Subcutaneous adipose tissue (tissue), 4 donors: Measurements from ENCODE around the gene COL6A5. TPM values are rescaled to one million over a fixed set of nuclear protein-coding genes. Genes with fewer than 3 reads are reported as not detected.

Experiments used
- total RNA-seq, 4 donors: library from RNA; depleted of rRNA; stranded (reverse); fragments of >200 nt; gene quantifications; one replicate each; pipeline ENCODE4 v1.1.0, GENCODE V29; 2016
- TF ChIP-seq, protein P1 (sequence below): fragments of 450-650 bp; IDR thresholded peaks from one replicate; pipeline ENCODE4 v1.5.1; 2016; ENCODE audit warnings: low read depth, mild to moderate bottlenecking, control low read depth, antibody characterized with exemption, moderate library complexity

Gene COL6A5, protein sequence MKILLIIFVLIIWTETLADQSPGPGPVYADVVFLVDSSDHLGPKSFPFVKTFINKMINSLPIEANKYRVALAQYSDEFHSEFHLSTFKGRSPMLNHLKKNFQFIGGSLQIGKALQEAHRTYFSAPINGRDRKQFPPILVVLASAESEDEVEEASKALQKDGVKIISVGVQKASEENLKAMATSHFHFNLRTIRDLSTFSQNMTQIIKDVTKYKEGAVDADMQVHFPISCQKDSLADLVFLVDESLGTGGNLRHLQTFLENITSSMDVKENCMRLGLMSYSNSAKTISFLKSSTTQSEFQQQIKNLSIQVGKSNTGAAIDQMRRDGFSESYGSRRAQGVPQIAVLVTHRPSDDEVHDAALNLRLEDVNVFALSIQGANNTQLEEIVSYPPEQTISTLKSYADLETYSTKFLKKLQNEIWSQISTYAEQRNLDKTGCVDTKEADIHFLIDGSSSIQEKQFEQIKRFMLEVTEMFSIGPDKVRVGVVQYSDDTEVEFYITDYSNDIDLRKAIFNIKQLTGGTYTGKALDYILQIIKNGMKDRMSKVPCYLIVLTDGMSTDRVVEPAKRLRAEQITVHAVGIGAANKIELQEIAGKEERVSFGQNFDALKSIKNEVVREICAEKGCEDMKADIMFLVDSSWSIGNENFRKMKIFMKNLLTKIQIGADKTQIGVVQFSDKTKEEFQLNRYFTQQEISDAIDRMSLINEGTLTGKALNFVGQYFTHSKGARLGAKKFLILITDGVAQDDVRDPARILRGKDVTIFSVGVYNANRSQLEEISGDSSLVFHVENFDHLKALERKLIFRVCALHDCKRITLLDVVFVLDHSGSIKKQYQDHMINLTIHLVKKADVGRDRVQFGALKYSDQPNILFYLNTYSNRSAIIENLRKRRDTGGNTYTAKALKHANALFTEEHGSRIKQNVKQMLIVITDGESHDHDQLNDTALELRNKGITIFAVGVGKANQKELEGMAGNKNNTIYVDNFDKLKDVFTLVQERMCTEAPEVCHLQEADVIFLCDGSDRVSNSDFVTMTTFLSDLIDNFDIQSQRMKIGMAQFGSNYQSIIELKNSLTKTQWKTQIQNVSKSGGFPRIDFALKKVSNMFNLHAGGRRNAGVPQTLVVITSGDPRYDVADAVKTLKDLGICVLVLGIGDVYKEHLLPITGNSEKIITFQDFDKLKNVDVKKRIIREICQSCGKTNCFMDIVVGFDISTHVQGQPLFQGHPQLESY (N-terminal part only)
- total RNA-seq, result not detected

DNA sequence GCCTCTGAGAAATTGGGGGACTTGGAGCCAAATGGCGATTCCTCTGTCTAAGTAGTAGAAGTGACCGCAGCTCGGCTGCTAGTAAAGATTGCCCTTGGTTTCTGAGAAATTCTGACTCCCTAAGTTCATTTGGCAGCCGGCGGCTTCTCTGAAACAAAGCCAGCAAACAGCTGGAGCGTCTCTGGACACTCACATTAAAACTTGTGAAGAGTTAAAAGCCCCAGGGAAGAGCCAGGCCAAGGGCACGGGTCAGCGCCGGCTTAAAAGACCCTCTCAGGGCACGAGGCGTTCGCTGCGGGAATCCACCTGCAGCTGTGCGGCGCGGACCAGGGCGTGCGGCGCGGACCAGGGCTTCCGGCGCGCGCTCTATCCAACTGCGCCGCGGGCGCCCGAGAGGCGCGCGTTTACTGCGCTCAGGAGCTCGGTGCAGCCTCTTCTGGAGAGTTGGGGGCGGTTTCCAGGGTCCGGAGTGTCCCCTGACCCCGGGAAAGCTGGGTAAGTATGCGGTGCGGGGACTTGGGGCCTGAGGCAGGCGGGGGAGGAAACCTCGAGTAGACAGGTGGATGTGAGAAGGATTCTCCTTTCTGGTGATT, at the start of gene COL6A5:
Gene COL6A5, plus strand, starts transcription at position 186 of the 593 bp plus-strand sequence. CDS start 27,967 bp downstream, outside the sequence.
- TF ChIP-seq, protein P1, sequence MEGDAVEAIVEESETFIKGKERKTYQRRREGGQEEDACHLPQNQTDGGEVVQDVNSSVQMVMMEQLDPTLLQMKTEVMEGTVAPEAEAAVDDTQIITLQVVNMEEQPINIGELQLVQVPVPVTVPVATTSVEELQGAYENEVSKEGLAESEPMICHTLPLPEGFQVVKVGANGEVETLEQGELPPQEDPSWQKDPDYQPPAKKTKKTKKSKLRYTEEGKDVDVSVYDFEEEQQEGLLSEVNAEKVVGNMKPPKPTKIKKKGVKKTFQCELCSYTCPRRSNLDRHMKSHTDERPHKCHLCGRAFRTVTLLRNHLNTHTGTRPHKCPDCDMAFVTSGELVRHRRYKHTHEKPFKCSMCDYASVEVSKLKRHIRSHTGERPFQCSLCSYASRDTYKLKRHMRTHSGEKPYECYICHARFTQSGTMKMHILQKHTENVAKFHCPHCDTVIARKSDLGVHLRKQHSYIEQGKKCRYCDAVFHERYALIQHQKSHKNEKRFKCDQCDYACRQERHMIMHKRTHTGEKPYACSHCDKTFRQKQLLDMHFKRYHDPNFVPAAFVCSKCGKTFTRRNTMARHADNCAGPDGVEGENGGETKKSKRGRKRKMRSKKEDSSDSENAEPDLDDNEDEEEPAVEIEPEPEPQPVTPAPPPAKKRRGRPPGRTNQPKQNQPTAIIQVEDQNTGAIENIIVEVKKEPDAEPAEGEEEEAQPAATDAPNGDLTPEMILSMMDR, result no peak

DNA sequence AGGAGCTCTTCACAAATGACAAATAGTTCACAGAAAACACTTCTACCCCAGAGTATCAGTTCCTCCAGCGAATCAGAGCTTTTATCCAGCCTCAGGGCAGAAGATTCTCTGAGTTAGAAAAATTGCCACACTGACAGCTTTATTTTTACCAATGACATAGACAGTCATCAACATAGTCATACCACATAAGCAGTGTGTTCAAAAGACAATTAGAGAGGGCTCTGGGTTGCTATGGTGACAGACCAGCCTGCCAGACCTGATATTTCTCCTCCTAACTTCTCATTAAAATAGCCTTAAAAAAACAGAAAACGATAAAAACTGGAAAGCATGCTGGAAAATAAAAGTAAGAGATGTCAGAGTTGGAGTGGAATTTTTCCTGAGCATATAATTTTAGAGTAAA, 45.9 kb upstream of the COL6A5 start:
- TF ChIP-seq, protein P1, result no peak

DNA sequence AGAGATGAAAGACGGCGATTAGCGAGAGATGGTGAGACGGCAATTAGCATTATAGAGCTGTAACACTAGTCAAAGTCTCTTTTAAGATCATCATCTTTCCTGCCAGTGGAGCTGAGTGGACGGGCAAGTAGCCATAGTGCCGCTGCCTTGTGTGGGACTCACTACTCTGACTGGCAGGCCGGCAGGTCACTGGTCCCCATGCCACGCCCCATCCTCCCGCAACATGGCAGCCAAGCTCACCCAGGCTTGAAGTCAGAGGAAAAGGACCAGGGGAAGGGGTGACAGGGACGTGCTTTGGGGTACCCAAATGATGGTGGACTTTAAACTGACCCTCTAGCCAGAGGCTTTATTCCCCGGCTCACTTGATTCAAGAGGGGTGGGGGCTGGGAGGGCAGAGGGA, 44.6 kb upstream of the COL6A5 start:
- TF ChIP-seq, protein P1, result no peak

DNA sequence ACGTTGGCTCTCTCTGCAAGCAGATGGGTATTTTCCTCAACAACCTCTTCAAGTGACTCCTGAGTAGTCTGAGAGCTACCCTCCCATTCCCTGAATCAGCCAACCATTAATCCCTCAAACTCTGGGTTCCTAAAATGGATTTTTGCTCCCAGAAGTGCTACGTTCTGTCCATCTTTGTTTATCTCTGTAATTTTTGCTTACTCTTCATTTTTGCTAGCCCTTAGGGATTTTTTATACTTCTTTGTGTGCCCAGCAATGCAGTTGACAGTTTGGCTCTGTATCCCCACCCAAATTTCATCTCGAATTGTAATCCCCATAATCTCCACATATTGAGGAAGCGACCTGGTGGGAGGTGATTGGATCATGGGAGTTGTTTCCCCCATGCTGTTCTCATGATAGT, 35.4 kb upstream of the COL6A5 start:
- TF ChIP-seq, protein P1, result no peak

DNA sequence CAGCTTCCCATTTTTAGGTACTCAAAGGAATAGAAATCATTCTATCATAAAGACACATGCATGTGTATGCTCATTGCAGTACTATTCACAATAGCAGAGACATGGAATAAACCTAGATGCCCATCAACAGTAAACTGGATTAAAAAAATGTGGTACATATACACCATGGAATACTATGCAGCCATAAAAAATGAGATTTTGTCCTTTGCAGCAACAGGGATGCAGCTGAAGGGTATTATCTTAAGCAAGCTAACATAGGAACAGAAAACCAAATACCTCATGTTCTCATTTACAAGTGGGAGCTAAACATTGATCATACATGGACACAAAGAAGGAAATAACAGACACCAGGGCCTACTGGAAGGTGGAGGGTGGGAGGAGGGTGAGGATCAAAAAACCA, 33.1 kb upstream of the COL6A5 start:
- TF ChIP-seq, protein P1, result no peak

DNA sequence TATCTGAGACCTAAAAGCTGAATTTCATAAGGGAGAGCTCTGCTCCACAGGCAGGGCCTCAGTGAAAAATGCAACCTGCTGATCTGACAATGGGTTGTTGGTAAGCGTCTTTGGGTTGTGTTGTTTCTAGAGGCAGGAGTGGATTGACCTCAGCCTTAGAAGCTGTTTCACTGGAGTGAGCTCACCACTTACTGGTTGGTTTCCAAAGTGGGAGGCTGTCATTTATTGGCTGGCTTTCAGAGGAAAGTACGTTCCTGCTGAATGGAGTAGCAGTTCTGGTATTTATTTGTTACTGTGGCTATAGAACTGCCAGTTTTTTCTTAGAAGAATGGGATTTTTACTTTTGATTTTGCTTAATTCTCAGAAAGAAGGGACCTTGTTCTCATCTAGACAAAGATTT, 29.3 kb upstream of the COL6A5 start:
- TF ChIP-seq, protein P1, result no peak
